A673 (cell line): ENCODE measurements around the gene ARHGAP32.

Source experiments
- EZH2 ChIP-seq: fragments of 200-600 bp; sonication (generic); IDR thresholded peaks from 2 replicates; pipeline ENCODE4 v1.6.1; 2017; ENCODE audit warnings: borderline replicate concordance, low read depth, mild to moderate bottlenecking, mixed read lengths, antibody characterized with exemption, low read length; ENCODE audit not compliant: poor library complexity, severe bottlenecking
- TF ChIP-seq, protein P1 (sequence below): fragments of 300-800, 200-600 bp; sonication (generic); conservative IDR thresholded peaks from 2 replicates; pipeline ENCODE4 v1.5.1; 2017; ENCODE audit warnings: low read depth, mild to moderate bottlenecking, antibody characterized with exemption, low read length, moderate library complexity, mixed read lengths

DNA sequence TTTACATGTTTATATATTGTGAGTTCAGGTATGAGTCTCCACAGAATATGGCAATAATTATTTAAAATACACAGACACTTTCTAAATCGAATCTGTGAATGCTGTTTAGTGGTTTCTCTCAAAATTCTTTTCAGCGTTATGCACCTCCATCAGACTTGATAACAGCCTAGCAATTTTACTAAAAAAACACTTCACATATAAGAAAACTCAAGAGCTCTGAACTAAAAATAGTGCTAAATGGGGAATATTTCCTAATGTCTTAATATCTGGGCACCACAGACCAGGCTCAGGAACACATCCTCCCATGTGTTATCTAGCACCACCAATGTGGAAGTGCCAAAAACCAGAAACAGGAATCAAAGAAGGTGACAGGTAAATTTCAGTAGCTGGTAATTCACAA is 47.9 kb downstream of the ARHGAP32 start:
- TF ChIP-seq, protein P1, sequence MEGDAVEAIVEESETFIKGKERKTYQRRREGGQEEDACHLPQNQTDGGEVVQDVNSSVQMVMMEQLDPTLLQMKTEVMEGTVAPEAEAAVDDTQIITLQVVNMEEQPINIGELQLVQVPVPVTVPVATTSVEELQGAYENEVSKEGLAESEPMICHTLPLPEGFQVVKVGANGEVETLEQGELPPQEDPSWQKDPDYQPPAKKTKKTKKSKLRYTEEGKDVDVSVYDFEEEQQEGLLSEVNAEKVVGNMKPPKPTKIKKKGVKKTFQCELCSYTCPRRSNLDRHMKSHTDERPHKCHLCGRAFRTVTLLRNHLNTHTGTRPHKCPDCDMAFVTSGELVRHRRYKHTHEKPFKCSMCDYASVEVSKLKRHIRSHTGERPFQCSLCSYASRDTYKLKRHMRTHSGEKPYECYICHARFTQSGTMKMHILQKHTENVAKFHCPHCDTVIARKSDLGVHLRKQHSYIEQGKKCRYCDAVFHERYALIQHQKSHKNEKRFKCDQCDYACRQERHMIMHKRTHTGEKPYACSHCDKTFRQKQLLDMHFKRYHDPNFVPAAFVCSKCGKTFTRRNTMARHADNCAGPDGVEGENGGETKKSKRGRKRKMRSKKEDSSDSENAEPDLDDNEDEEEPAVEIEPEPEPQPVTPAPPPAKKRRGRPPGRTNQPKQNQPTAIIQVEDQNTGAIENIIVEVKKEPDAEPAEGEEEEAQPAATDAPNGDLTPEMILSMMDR, result no peak
- TF ChIP-seq EZH2, result no peak
